GM18498 (cell line): Measurements from ENCODE around the gene XAB2.
"Not testable (repeated sequence)": the region's sequence is repeated elsewhere in the genome, so short reads cannot be mapped to it uniquely, and the experiment has no call there.

ENCODE experiments used
- ATAC-seq: cut with Tn5 transposase; IDR thresholded peaks from one replicate; pipeline ENCODE4 v1.9.1; 2021; ENCODE audit warnings: mild to moderate bottlenecking, moderate library complexity; ENCODE audit not compliant: unreplicated experiment

The XAB2 gene

GRCh38 chr19:7582446-7582845 lies 46.9 kb downstream of the XAB2 start:
- no peak for ATAC-seq

GRCh38 chr19:7579182-7579581 lies 50.2 kb downstream of the XAB2 start:
- ATAC-seq, result no peak

GRCh38 chr19:7578127-7578526 lies 51.2 kb downstream of the XAB2 start:
- ATAC-seq, result no peak

DNA sequence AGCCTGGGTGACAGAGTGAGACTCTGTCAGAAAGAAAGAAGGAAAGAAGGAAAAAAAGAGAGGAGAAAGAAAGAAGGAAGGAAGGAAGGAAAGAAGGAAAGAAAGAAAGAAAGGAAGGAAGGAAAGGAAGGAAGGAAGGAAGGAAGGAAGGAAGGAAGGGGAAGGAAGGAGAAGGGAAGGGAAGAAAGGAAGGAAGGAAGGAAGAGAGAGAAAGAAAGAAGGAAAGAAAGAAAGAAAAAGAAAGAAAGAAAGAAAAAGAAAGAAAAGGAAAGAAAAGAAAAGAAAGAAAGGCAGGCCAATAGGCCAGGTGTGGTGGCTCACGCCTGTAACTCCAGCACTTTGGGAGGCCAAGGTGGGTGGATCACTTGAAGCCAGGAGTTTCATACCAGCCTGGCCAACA lies 51.9 kb downstream of the XAB2 start:
- ATAC-seq, result not testable (repeated sequence)

DNA sequence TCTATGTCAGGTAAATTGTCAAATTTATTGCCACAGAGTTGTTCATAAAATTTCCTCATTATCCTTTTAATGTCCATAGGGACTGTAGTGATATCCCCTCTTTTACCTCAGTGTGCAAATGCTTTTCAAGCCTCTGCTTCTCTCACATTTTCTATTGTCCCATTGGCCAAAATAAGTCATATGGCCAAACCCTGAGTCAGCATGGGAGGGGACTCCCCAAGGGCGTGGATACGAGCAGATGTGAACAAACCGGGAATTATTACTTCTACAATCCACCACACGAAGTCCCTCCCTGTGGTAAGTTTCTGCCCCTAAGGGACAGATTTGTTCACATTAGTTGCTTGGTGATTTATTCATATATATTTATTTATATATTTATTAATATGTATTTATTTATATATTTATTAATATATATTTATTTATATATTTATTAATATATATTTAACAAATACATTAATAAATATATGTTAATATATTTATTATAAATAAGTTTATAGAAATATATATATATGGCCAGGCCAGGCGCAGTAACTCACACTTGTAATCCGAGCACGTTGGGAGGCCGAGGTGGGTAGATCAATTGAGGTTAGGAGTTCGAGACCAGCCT lies 53.8 kb downstream of the XAB2 start:
- no peak for ATAC-seq

- no peak for ATAC-seq
These were observed 58.6 kb downstream of the XAB2 start for GRCh38 chr19:7570761-7571160.
